Kidney (tissue), 14 donors: Measurements from ENCODE around the gene RMDN2. TPM values are rescaled to one million over a fixed set of nuclear protein-coding genes. Genes with fewer than 3 reads are reported as not detected.
A peak's percentile ranks its signal among the peaks of the same experiment; 100 is the strongest.
"Not testable (repeated sequence)": the region's sequence is repeated elsewhere in the genome, so short reads cannot be mapped to it uniquely, and the experiment has no call there.

Source experiments
- DNase-seq, 5 donors: peaks; one replicate each; pipeline ENCODE4 v3.0.0-alpha.2; 2013 to 2020
- FAIRE-seq: peaks from 2 replicates; lab custom pipeline; 2012; peaks lifted over from hg19 to GRCh38; lab: Jason Lieb, UNC
- H3K27ac ChIP-seq, 2 donors: one replicate each; pipeline ENCODE4 v1.7.0; 2013; ENCODE audit warnings: low read depth in 2 of 2, low read length in 2 of 2, inconsistent platforms in 1 of 2
- H3K27me3 ChIP-seq: one replicate; pipeline ENCODE4 v1.7.1; 2013; ENCODE audit warnings: low read length, inconsistent platforms; ENCODE audit not compliant: control insufficient read depth, insufficient read depth
- H3K36me3 ChIP-seq, 3 donors: one replicate each; pipeline versions ENCODE4 v1.7.0 to v1.7.1; 2013; ENCODE audit warnings: low read length in 3 of 3, control low read depth in 1 of 3, inconsistent platforms in 1 of 3; ENCODE audit not compliant: insufficient read depth in 3 of 3, control insufficient read depth in 2 of 3
- H3K4me1 ChIP-seq, 3 donors: one replicate each; pipeline versions ENCODE4 v1.7.0 to v1.7.1; 2013; ENCODE audit warnings: low read length in 3 of 3, inconsistent platforms in 1 of 3, low read depth in 1 of 3; ENCODE audit not compliant: control insufficient read depth in 2 of 3, insufficient read depth in 2 of 3
- H3K4me3 ChIP-seq, 3 donors: one replicate each; pipeline versions ENCODE4 v1.7.0 to v1.8.1; 2013; ENCODE audit warnings: low read length in 3 of 3, control low read depth in 1 of 3, inconsistent platforms in 1 of 3
- H3K9ac ChIP-seq, 3 donors: one replicate each; pipeline versions ENCODE4 v1.7.0 to v1.7.1; 2013; ENCODE audit warnings: low read length in 3 of 3, control low read depth in 1 of 3, inconsistent platforms in 1 of 3
- H3K9me3 ChIP-seq, 3 donors: one replicate each; pipeline versions ENCODE4 v1.7.0 to v1.7.1; 2013; ENCODE audit warnings: low read length in 3 of 3, control low read depth in 1 of 3, inconsistent platforms in 1 of 3; ENCODE audit not compliant: control insufficient read depth in 2 of 3, insufficient read depth in 1 of 3
- CTCF ChIP-seq: IDR thresholded peaks from 3 replicates; pipeline ENCODE4 v1.5.1; 2012; ENCODE audit warnings: mild to moderate bottlenecking, moderate library complexity, borderline replicate concordance; ENCODE audit not compliant: insufficient read depth; ENCODE audit errors: extremely low read depth
- intact Hi-C: fragments of 100-400 bp; cut with DNase I; formaldehyde crosslinking; loops from one replicate; pipeline ENCODE4 v1.11.1; 2022
- polyA plus RNA-seq: library from polyadenylated mRNA; stranded (reverse); fragments of 350-450 nt; fragmentation: Illumina TruSeq; extraction: RNeasy Lipid Tissue Mini Kit (QIAGEN cat#74804); gene quantifications from one replicate; pipeline ENCODE4 v1.2.3, GENCODE V29; 2014; ENCODE audit warnings: low read depth, low replicate concordance; ENCODE audit not compliant: insufficient read depth
- total RNA-seq: library from RNA; stranded (reverse); fragmentation: NEBNext Ultra II Directional; extraction: Animal tissue kit (Norgen Biotek cat#: 25700); gene quantifications from one replicate; pipeline ENCODE4 v1.2.1, GENCODE V29; 2021
- donor health status: control.
- donor health status: control.
- donor health status: control.
- donor health status: control.
- donor health status: control.
- donor health status: DM: yes; HTN: yes; CAD: no.
- donor health status: Normal renal cell carcinoma (clear cell type).

Gene RMDN2
- total and polyA plus RNA-seq, 2 donors from 2014 or later: 7.9 to 10.5 TPM

DNA sequence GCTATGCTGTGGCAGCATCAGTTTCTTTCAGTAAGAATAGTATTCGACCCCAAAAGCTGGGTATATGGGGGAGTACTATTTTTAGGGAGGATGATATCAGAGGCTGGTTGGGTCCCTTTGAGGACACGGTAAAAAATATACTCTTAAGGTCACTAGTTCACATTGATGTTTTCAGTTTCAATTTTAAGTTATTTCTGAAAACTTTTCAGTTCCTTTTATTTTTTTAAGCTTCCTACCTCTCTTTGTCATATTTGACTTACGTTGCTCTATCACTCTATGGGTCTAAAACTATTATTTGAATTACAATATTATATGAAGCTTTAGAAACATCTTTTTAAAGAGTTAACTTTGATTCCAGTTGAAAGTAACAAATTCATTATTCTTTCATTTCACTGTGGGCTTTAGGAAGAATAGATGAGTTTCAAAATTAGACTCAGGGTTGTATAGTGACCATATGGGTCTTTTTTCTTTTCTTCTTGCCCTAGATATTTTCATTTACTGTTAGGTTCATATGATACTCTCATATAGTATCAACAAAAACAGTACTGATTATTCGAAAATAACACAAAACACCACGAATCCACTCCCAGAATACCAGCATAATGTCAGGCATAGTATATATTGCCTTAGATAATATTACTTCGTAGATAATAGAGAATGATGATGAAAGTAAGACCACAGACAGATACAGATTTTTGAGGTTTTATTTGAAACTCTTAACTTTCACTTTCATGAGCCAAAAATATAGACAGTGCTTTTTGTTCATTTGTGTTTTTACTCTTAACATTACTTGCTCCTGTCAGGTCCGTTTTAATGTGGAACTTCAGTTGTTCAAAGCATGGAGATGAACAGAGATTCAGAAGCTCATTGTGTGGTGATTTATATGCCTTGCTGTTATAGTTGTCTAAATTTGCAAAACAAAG, 9.8 kb downstream of the RMDN2 start:
- Histone ChIP-seq H3K9ac (no peak overlapping the region), H3K4me1 (no peaks in the 10 kb centered on the region), H3K9me3 (no peaks in the 10 kb centered on the region), H3K4me3 (no peak overlapping the region), H3K27ac (no peak overlapping the region), H3K36me3 (no peaks in the 10 kb centered on the region), H3K27me3 (no peaks in the 10 kb centered on the region)
- FAIRE-seq (no peak), DNase-seq (no peak)
- intact Hi-C loops: no loop called here
- TF ChIP-seq CTCF: no peak

- H3K27ac ChIP-seq, H3K9ac ChIP-seq, H3K4me1 ChIP-seq, H3K4me3 ChIP-seq, DNase-seq, H3K27me3 ChIP-seq, H3K9me3 ChIP-seq, intact Hi-C loops, H3K36me3 ChIP-seq, FAIRE-seq: not testable (repeated sequence)
Measured at GRCh38 chr2:37937568-37937967, 12.5 kb downstream of the RMDN2 start.

- H3K36me3 ChIP-seq, intact Hi-C loops, H3K9ac ChIP-seq, H3K4me3 ChIP-seq, H3K4me1 ChIP-seq, H3K27me3 ChIP-seq, H3K9me3 ChIP-seq, H3K27ac ChIP-seq, FAIRE-seq: not testable (repeated sequence)
- DNase-seq: peak in 1 of 5 donors; percentile 26
Measured at GRCh38 chr2:37941267-37941666, 16.2 kb downstream of the RMDN2 start.

DNA sequence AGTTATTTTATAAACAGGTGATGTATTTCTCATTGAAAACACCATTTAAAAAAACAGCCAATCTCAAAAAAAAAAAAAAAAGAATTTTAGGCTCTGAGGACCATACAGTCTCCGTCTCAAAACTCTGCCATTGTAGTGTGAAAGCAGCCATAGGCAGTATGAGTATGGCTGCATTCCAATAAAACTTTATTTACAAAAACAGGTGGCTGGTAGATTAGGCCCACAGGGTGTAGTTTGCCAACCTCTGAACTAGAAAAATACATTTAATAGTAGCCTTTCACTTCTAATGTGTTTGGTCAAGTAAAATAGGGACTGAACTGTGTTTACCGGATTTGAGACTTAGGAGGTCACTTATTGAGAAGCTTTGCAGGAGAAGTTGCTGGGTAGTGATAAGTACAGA, 19.2 kb downstream of the RMDN2 start:
- no peak for FAIRE-seq
- TF ChIP-seq CTCF: no peak
- no peaks in the 10 kb centered on the region for H3K27me3 ChIP-seq

More for the DNA sequence above, 19.2 kb downstream of the RMDN2 start:
- Histone ChIP-seq H3K4me1 (no peaks in the 10 kb centered on the region), H3K36me3 (no peaks in the 10 kb centered on the region), H3K9me3 (no peaks in the 10 kb centered on the region), H3K9ac (no peak overlapping the region), H3K27ac (no peak overlapping the region), H3K4me3 (no peak overlapping the region)
- intact Hi-C loops: no loop called here
- no peak for DNase-seq
